HG02852 (cell line): ENCODE data around the gene AZU1.
"Not testable (repeated sequence)": the region's sequence is repeated elsewhere in the genome, so short reads cannot be mapped to it uniquely, and the experiment has no call there.

Experiments used
- ATAC-seq: cut with Tn5 transposase; IDR thresholded peaks from one replicate; pipeline ENCODE4 v1.9.1; 2021; ENCODE audit warnings: mild to moderate bottlenecking, moderate library complexity; ENCODE audit not compliant: unreplicated experiment

The AZU1 gene

DNA sequence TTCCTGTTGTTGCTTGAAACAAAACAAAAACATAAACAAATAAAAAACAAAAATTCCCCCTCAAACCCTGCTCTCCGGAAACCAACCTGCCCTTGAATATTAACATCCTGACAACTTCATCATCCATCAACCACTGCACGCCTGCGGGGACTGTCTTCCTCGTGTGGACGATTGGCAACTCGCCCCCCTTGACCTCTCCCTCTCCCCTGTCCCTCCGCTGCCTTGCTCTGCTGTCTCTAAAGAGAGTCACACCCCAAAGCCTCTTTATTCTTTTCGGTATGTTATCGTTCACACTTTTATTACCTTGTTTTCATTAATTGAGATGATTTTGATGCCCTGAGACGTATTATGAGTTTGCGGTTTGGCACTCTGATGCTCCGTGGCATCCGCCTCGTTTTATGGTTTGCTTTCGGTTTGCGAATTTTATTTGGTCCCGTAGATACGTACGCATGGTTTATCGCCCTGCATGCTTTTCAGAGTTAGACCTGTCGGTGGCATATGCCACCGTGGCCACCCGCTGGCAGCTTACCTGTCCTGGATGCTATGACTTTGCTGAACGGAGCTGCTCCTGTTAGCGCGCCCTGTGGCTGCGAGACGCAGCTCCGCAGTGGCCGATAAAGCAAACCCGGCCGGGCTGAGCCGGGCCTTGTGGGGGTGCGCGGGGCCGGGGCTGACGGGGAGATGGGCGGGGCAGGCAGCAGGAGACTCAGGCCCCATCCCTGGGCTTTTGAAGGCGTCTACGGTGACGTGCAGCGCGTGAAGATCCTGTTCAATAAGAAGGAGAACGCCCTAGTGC is 19.8 kb upstream of the AZU1 start:
- no peak for ATAC-seq

DNA sequence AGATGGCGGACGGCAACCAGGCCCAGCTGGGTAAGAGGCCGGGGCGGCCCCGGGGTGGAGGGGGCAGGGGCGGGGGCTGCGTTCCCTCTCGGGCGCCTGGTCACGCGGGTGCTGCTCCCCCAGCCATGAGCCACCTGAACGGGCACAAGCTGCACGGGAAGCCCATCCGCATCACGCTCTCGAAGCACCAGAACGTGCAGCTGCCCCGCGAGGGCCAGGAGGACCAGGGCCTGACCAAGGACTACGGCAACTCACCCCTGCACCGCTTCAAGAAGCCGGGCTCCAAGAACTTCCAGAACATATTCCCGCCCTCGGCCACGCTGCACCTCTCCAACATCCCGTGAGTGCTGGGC is 19.2 kb upstream of the AZU1 start:
- no peak for ATAC-seq

GRCh38 chr19:810077-810855 is 17.4 kb upstream of the AZU1 start:
- no peak for ATAC-seq

- no peak for ATAC-seq
These were observed 16.7 kb upstream of the AZU1 start for GRCh38 chr19:810883-811489.

GRCh38 chr19:811506-812048 is 16.1 kb upstream of the AZU1 start:
- no peak for ATAC-seq

DNA sequence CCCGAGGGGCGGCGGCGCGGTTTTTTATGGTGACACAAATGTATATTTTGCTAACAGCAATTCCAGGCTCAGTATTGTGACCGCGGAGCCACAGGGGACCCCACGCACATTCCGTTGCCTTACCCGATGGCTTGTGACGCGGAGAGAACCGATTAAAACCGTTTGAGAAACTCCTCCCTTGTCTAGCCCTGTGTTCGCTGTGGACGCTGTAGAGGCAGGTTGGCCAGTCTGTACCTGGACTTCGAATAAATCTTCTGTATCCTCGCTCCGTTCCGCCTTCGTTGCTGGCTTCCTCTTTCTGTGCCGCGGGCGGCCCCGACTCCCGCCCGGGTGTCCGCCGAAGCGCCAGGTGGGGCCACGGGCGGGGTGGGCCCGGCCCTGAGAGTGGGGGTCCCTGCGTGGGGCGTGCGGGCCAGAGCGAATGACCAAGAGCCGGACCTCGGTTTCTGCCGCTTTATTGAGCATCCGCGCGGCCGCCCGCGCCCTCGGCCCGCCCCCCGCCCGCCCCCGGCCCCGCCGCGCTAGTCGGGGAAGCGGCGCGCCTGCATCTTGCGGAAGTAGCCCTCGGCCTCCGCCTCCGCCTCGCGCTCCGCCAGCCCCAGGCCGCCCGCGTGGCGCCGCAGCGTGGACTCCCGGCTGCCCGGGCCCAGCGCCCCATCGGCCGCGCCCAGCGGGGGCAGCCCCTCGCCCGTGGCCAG is 15.4 kb upstream of the AZU1 start:
- no peak for ATAC-seq

DNA sequence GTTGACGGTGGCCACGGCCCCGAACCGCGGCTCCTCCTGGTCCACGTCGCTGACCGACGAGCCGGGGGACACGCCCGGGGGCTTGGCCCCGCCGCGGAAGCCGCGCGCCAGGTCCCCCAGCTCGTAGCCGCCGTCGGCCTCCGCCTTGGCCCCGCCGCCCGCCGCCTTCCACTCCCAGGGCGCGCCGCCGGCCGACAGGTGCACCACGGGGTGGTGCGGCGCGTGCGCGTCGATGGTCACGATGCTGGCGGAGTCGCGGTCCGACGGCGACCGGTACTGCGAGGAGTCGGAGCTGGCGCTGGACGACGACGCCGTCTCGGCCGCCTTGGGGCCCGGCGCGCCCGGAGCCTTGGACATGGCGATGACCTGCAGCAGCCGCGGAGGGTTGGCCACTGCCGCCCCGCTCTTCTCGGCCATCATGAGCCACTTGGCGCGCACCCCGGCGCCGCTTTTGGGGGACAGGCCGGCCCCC is 14.9 kb upstream of the AZU1 start:
- no peak for ATAC-seq

- no peak for ATAC-seq
These were observed 14.2 kb upstream of the AZU1 start for GRCh38 chr19:813219-814151.

- ATAC-seq: no peak
These were observed 13.2 kb upstream of the AZU1 start for GRCh38 chr19:814152-815078.

DNA sequence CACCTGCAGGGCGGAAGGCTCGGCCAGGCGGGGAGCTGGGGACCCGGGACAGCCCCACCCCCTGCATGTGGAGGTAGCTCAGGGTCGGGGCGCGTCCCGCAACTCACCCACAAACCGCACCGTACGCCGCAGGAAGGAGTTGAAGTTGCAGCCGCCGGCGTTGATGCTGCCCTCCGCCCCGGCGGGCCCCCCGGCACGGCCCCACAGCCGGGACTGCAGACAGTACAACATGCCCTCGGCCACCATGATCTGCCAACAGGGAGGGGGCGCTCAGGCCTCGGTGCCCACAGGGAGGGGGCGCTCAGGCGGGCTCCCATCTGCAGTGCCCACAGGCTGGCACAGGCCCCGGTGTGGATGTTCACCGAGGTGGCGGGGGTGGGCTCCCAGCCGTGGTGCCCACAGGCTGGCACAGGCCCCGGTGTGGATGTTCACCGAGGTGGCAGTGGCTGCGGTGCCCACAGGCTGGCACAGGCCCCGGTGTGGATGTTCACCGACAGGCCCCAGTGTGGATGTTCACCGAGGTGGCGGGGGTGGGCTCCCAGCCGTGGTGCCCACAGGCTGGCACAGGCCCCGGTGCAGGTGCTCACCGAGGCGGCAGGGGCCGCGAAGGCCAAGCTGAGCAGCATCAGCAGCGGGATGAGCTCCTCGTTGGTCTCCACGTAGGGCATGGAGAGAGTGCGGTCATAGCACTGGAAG is 12.4 kb upstream of the AZU1 start:
- no peak for ATAC-seq

DNA sequence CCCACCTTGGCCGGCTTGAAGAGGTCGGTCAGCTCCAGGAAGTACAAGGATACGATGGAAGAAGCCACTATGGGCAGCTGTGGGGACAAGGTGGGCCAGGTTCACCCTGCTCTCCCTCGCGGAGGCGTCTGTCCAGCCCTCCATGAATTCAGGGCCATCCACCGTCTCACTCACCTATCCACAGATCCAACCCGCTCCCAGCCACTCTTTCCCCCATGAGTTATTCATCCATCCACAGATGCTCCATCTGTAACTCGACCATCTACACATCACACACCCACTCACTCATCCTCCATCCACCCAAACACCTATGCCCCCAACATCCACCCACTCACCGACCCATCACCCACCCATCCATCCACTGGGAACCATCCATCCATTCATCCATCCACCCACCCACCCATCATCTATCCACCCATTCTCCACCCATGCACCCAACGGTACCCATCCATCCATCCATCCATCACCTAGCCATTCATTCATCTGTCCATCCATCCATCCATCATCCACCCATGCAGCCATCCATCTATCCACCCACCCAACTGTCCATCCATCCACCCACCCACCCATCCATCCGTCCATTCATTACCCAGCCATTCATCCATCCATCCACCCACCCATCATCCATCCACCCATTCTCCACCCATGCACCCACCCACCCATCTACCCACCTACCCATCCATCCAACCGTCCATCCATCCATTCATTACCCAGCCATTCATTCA is 11.7 kb upstream of the AZU1 start:
- ATAC-seq: no peak

GRCh38 chr19:816500-816857 is 11.2 kb upstream of the AZU1 start:
- ATAC-seq: no peak

GRCh38 chr19:820212-820611 is 7.4 kb upstream of the AZU1 start:
- ATAC-seq: not testable (repeated sequence)

- no peak for ATAC-seq
These were observed 6.3 kb upstream of the AZU1 start for GRCh38 chr19:821231-821824.

DNA sequence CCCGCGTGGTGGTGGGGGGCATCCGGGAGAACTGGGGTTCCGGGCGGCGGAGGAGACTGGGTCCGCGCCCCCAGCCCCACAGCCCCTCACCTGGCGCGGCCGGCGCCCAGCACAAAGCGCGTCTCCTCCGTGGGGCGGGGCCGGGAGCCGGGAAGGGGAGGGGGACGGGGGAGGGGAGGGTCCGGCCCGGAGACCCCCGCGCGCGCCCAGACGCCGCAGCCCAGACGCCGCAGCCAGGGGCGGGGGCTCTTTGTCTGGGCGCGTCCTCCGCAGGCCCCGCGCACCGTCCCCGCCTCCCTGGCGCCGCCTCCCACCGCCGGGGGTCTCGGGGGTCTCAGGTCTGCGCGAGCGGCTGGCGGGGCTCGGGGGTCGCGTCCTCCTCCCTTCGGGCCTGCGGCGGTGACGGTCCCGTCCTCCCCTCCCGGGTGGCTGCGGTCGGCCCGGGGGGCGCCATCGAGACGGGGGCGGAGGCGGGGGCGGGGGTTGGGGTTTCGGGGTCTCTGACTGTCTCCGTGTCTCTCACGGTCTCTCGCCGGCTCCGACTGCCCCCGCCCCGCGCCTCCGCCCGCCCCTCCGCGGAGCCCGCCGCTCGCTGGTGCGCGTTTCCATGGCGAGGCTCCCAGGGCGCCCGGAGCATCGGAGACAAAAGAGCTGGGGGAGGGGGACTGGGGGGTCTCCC is 5.7 kb upstream of the AZU1 start, which contains the start of gene PLPPR3:
PLPPR3 (minus strand) TSS at position 131 of the 679 bp plus-strand sequence. CDS start 396 bp downstream, outside the sequence.
- ATAC-seq: no peak

GRCh38 chr19:823565-824121 is 4.0 kb upstream of the AZU1 start:
- ATAC-seq: no peak
